Measurements from ENCODE around the gene SPIRE1.
"Not testable (repeated sequence)": the region's sequence is repeated elsewhere in the genome, so short reads cannot be mapped to it uniquely, and the experiment has no call there.

The SPIRE1 gene

GRCh38 chr18:12598181-12598930 lies 59.6 kb downstream of the SPIRE1 start:
- DNase-seq (ENCODE audit: low read depth) = peak; percentile 15

- DNase-seq (ENCODE audit: low read depth) = peak; percentile 68
Observed at GRCh38 chr18:12597760-12598159, 60.1 kb downstream of the SPIRE1 start.

DNA sequence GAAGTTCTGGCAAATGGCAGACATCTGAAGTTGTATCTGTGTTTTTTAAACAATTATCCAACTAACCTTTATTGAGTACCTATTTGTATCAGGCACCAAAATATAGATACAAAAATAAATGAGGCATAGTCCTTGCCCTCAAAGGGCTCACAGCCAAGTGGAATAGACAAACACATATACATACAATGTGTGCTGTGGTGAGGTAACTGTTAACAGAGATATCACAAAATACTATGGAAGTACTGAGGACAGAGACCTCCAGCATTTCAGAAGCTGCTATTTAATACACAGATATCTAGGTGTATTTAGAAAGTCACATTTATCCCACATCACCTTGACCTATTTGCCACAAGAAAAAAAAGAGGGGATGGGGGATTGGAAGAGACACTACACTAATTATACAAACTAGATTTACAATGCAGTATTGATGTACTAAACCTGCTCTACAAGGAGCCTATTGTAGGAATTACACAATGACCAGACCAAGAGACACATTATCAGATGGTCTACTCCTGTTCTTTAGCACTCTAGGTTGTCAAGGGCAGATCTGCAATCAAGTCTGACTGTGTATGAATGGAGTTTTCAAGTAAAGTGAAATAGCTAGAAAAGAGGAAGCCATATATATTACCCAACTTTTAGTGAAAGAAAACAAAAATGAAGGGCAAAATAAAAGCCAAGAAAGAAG lies 62.2 kb downstream of the SPIRE1 start:
- DNase-seq (ENCODE audit: low read depth) = no peak

DNA sequence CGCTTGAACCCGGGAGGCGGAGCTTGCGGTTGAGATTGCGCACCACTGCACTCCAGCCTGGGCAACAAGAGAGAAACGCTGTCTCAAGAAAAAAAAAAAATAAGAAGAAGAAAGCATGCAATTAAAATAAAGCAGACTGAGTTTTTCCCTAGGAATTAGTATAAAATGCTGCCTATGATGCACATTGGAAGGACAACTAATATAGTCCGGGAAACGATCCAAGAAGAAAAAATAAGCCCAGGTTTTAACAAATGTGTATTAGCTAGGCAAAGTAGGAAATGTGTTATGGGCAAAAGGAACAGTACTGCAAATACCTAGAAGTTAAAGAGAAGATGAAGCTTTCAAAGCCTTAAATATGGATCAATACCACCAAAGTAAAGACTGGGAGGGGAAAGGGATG lies 64.0 kb downstream of the SPIRE1 start:
- no peak for DNase-seq (ENCODE audit: low read depth)

DNA sequence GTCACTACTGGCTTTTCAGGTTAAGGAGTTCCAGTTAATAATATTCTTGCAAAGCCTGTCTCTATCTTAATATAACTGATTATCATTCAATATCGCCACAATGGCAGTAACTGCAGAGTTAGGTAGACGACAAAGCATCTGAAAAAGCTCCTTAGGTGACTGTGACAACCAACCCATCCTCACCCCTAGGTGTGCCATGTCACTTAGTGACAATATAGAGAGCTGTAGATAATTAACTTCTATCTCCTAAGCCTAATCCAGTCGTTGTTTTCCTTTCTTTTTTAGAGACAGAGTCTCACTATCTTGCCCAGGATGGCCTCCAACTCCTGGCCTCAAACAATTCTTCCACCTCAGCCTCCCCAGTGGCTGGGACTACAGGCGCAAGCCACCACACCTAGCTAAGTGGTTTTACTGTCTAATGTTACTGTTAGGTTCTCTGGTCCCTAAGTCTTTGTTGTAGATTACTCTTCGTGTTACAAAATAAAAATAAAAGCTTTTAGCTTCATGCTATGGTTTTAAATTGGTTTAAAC lies 65.2 kb downstream of the SPIRE1 start:
- DNase-seq (ENCODE audit: low read depth) = no peak

GRCh38 chr18:12589448-12589847 lies 68.5 kb downstream of the SPIRE1 start:
- no peak for DNase-seq (ENCODE audit: low read depth)

- DNase-seq (ENCODE audit: low read depth) = no peak
Observed at GRCh38 chr18:12586956-12587355, 71.0 kb downstream of the SPIRE1 start.

- no peak for DNase-seq (ENCODE audit: low read depth)
Observed at GRCh38 chr18:12585218-12585617, 72.7 kb downstream of the SPIRE1 start.

DNA sequence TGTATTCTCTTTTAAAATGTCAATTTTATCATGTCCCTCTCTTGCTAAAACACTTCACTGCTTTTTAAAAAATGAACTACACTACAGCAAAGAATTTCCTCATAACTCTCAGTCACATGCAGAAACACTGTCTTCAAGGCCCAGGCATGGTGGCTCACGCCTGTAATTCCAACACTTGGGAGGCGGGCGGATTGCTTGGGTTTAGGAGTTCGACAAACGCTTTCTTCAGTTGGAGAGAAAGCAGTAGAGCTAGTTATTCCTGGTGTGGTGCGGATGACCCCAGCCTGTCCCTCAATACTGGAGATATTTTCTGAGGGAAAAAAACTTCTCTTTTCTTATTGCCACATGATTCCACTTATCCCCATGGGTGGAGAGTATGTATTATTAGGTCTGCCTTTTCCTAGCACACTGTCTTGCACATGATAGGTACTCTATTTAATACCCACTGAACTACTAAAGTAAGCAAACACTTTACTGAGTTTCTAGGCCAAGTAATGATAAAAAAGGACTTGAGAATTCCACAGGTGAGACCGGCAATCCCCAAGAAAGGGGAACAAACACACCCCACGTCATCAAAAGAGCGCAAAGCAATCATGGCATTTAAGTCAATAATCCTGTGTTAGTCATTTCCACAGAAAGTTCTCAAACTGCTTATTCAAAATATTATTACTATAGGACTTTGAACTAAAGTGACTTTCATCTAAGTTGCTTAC lies 77.1 kb downstream of the SPIRE1 start:
- DNase-seq (ENCODE audit: low read depth) = no peak

DNA sequence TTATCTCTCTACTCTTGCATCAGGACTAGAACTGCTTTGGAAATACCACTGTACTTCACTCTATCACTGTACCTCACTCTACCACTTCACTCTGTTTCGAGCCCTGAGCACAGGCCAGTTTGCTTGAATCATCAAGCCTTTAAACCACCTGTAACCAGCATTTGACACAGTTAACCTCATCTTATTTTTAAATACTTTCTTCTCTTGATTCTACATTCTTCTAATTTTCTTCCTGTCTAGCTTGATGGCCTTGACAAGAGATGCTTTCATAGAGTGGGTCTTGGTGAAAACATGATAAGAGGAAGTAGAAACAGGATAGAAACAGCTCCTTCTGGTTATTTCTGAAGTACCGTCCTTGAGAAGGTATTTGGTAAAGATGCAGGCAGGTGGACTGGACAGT lies 78.1 kb downstream of the SPIRE1 start:
- no peak for DNase-seq (ENCODE audit: low read depth)

GRCh38 chr18:12577848-12578247 lies 80.1 kb downstream of the SPIRE1 start:
- no peak for DNase-seq (ENCODE audit: low read depth)

DNA sequence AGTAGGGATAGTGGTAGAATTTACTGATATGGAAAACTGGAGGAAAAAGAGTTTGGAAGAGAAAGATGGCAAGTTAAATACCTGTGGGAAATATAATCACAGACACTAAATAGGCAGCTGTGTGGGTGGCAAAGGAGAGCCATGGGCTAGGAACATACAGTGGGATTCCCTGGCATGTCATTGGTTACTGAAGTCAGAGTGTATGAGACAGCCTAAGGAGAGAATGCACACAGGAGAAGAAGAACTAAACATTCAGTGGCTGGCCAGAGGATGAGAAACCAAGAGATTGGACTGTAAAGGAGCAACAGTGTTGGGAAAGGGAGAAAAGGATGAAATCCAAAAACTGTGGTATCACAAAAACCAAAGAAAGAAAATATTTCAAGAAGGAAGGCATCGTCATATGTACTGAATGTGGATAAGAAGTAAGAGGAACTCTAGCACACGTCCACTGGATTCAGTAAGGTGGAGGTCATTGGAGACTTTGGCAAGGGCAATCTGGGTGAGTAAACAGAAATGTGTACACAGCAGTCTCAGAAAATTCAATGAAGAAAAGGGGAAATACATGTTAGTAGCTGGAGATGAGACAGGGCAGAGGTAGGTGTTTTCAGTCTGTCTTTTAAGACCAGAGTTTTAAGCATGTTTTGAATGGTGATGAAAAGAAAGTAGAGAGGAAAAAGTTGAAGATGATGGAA lies 83.3 kb downstream of the SPIRE1 start:
- no peak for DNase-seq (ENCODE audit: low read depth)

DNA sequence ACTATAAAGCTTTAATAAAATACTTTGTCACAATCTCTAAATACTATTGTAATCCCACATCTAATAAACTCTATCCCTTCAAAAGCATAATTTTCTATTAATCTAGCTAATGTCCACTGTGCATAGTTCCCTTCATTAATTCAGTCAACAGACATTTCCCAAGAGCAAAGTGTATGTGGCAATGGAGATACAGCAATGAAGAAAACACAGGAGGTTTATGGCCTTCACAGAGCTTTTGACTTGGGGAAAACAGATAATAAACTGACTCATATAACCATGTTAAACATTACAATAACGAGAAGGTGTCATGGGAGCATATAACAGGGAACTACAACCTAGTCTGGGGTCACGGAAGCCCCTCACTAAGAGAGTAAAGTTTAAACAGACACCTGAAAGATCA lies 86.3 kb downstream of the SPIRE1 start:
- DNase-seq (ENCODE audit: low read depth) = no peak

GRCh38 chr18:12569791-12570190 lies 88.1 kb downstream of the SPIRE1 start:
- no peak for DNase-seq (ENCODE audit: low read depth)

- no peak for DNase-seq (ENCODE audit: low read depth)
Observed at GRCh38 chr18:12567849-12568248, 90.1 kb downstream of the SPIRE1 start.

DNA sequence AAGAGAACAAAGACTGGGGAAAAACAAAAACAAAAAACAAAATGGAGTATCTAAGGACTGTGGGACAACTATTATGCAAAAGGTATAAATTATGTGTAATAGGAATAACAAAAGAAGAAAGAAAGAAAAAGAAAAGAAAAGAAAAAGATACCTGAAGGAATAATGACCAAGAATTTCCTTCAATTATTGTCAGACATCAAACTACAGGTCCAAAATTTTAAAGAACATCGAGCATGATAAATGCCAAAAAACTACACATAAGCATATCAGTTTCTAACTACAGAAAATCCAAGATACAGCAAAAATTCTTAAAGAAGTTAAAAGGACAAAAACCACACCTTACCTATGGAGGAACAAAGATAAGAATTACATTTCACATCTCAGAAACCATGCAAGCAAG lies 93.0 kb downstream of the SPIRE1 start:
- DNase-seq (ENCODE audit: low read depth) = no peak

DNA sequence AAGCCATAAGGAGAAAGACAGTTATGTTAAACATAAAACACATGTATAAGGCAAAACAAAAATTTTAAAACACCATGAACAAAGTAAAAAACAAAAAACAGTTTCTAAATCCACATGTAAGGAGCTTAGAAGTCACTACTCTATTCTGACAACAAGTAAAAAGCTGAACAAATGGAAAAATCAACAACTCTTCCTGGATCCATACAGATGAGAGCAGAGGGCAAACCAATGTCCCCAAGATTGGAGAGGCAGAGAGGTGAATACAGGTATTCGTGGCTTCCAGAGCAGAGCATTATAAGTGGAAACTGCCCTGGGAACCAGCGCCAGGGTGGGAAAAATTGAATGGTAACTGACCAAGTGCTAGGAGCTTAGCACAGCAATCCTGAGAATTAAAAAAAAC lies 93.5 kb downstream of the SPIRE1 start:
- DNase-seq (ENCODE audit: low read depth) = no peak

- DNase-seq (ENCODE audit: low read depth) = not testable (repeated sequence)
Observed at GRCh38 chr18:12560600-12560999, 97.3 kb downstream of the SPIRE1 start.

GRCh38 chr18:12559319-12559718 lies 98.6 kb downstream of the SPIRE1 start:
- no peak for DNase-seq (ENCODE audit: low read depth)

DNA sequence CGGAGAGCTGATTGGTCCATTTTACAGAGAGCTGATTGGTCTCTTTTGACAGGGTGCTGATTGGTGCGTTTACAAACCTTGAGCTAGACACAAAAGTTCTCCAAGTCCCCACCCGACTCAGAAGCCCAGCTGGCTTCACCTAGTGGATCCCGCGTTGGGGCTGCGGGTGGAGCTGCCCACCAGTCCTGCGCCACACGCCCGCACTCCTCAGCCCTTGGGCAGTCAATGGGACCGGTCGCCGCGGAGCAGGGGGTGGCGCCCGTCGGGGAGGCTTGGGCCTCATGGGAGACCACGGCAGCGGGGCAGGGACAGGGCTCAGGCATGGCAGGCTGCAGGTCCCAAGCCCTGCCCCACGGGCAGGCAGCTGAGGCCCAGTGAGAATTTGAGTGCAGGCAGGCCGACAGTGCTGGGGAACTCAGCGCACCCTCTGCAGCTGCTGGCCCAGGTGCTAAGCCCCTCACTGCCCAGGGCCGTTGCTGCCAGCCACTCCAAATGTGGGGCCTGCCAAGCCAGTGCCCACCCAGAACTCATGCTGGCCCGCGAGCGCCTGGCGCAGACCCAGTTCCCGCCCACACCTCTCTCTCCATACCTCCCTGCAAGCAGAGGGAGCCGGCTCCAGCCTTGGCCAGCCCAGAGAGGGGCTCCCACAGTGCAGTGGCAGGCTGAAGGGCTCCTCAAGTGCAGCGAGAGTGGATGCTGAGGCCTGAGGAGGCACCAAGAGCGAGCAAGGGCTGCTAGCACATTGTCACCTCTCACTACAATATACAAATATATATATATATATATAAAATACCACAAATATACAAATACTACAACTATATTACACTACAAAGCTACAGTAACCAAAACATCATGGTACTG lies 100.7 kb downstream of the SPIRE1 start:
- DNase-seq (ENCODE audit: low read depth) = no peak

DNA sequence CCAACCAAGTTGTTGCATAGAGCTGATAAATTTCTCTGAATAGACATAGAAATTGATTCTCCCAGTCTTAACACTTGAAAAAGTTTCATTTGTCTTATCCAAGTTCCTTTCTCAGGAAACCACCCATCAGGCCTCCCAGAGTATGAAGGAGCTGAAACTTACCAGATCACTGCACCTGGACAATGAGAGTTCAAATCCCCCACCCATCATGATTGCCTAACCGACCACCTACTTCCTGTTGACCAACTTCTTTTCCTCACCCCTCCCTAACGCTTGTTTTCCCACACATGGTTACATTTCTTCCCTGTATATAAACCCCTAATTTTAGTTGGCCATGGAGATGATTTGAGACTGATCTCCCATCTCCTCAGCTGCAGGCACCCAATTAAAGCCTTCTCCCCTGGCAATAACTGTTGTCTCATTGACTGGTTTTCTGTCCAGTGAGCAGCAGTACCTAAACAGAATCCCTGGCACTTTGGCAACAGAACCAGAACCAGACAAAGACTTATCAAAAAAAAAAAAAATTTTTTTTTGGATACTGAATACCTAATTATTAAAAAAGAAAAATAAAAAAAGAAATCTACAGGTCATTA lies 103.0 kb downstream of the SPIRE1 start:
- no peak for DNase-seq (ENCODE audit: low read depth)

All from GM04504 (cell line).